DOHH2 (cell line): ENCODE data around the gene FANCD2OS.

Experiments
- H3F3A ChIP-seq: fragments of 200-600 bp; sonication (generic), shearing (Covaris generic); 2 replicates; pipeline ENCODE4 v1.6.0; 2016; ENCODE audit warnings: antibody characterized with exemption, mild to moderate bottlenecking; ENCODE audit not compliant: control insufficient read depth, insufficient read depth
- H3K27ac ChIP-seq: fragments of 200-600 bp; sonication (generic); 2 replicates; pipeline ENCODE4 v1.5.1; 2014; ENCODE audit warnings: low read depth, mild to moderate bottlenecking, low read length, moderate library complexity
- H3K27me3 ChIP-seq: fragments of 200-600 bp; sonication (generic); 2 replicates; pipeline ENCODE4 v1.6.1; 2014; ENCODE audit warnings: mild to moderate bottlenecking, low read length, mixed read lengths; ENCODE audit not compliant: control insufficient read depth
- H3K36me3 ChIP-seq: fragments of 200-600 bp; sonication (generic); 2 replicates; pipeline ENCODE4 v1.6.1; 2014; ENCODE audit warnings: mild to moderate bottlenecking, low read length, moderate library complexity, mixed read lengths; ENCODE audit not compliant: control insufficient read depth
- H3K4me1 ChIP-seq: fragments of 200-600 bp; sonication (generic); 2 replicates; pipeline ENCODE4 v1.6.1; 2014; ENCODE audit warnings: mild to moderate bottlenecking, low read length, mixed read lengths; ENCODE audit not compliant: control insufficient read depth
- H3K4me2 ChIP-seq: fragments of 200-600 bp; sonication (generic); 2 replicates; pipeline ENCODE4 v1.6.0; 2014; ENCODE audit warnings: mild to moderate bottlenecking, low read length, moderate library complexity
- H3K4me3 ChIP-seq: fragments of 200-600 bp; sonication (generic); 2 replicates; pipeline ENCODE4 v1.5.1; 2014; ENCODE audit warnings: mild to moderate bottlenecking, low read length, mixed read lengths
- H3K79me2 ChIP-seq: fragments of 200-600 bp; sonication (generic); 2 replicates; pipeline ENCODE4 v1.6.1; 2014; ENCODE audit warnings: mild to moderate bottlenecking, low read length, mixed read lengths; ENCODE audit not compliant: control insufficient read depth
- H3K9me2 ChIP-seq: fragments of 200-600 bp; sonication (generic); replicated peaks from 2 replicates; pipeline ENCODE4 v1.6.1; 2014; ENCODE audit warnings: mild to moderate bottlenecking, low read length, mixed read lengths; ENCODE audit not compliant: control insufficient read depth
- H3K9me3 ChIP-seq: fragments of 200-600 bp; sonication (generic); 2 replicates; pipeline ENCODE4 v1.6.1; 2014; ENCODE audit warnings: antibody characterized with exemption, low read length, mixed read lengths; ENCODE audit not compliant: control insufficient read depth, insufficient read depth
- H4K20me1 ChIP-seq: fragments of 200-600 bp; sonication (generic); 2 replicates; pipeline ENCODE4 v1.6.0; 2014; ENCODE audit warnings: low read depth, mild to moderate bottlenecking, antibody characterized with exemption, low read length, moderate library complexity; ENCODE audit not compliant: control insufficient read depth, insufficient read depth
- CTCF ChIP-seq: fragments of 200-600 bp; sonication (generic); IDR thresholded peaks from one replicate; pipeline ENCODE4 v1.5.1; 2014; ENCODE audit warnings: antibody characterized with exemption, mild to moderate bottlenecking, low read depth, low read length; ENCODE audit not compliant: poor library complexity, severe bottlenecking
- EZH2phosphoT487 ChIP-seq: fragments of 200-600 bp; sonication (generic); IDR thresholded peaks from 2 replicates; pipeline ENCODE4 v1.6.1; 2017; ENCODE audit warnings: borderline replicate concordance, mild to moderate bottlenecking, antibody characterized with exemption, low read length, moderate library complexity, mixed read lengths

Gene FANCD2OS

GRCh38 chr3:10149226-10149625, 41.2 kb upstream of the FANCD2OS start:
- no peaks in the 10 kb centered on the region for H3K9me3 ChIP-seq
- no peak overlapping the region for H3K4me3 ChIP-seq
- no peak overlapping the region for H3K27ac ChIP-seq
- no peak overlapping the region for H3K4me2 ChIP-seq
- H4K20me1 ChIP-seq, result peaks cover 13% of the 10 kb centered on the region
- peaks cover 80% of the 10 kb centered on the region for H3K36me3 ChIP-seq
- peaks cover 62% of the 10 kb centered on the region for H3K79me2 ChIP-seq
- TF ChIP-seq EZH2phosphoT487, result no peak
- no peak for TF ChIP-seq CTCF
- H3K27me3 ChIP-seq, result no peaks in the 10 kb centered on the region
- H3F3A ChIP-seq, result peaks cover 12% of the 10 kb centered on the region
- no peaks in the 10 kb centered on the region for H3K9me2 ChIP-seq
- H3K4me1 ChIP-seq, result peaks cover 23% of the 10 kb centered on the region

DNA sequence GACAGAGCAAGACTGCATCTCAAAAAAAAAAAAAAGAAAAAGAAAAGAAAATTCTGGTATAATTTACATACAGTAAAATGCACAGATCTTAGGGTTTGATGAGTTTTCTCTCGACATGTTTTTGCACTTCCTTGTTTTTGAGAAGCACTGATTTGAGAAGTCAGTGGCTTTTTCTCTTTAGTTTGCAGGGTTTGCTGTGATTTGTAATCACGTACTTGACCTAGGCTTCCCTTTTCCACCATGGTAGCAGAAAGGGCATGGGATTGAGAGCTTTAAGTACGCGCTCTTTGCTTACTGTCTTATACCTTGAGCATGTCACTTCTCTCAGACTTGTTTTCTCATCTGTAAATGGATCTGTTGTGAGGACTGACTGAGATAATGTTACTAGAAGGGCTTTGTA, 37.6 kb upstream of the FANCD2OS start:
- peaks cover 75% of the 10 kb centered on the region for H3K36me3 ChIP-seq
- H3K9me3 ChIP-seq, result no peaks in the 10 kb centered on the region
- H3K4me2 ChIP-seq, result peak overlapping the region; percentile 100
- H4K20me1 ChIP-seq, result peaks cover 29% of the 10 kb centered on the region
- peaks cover 45% of the 10 kb centered on the region for H3K4me1 ChIP-seq
- no peaks in the 10 kb centered on the region; the same call in 1 of the 2 replicates for H3K27me3 ChIP-seq
- H3F3A ChIP-seq, result peaks cover 7% of the 10 kb centered on the region
- H3K4me3 ChIP-seq, result peak overlapping the region; percentile 47
- H3K9me2 ChIP-seq, result no peaks in the 10 kb centered on the region
- H3K79me2 ChIP-seq, result peaks cover 91% of the 10 kb centered on the region
- H3K27ac ChIP-seq, result peak overlapping the region; percentile 11; the same call in 1 of the 2 replicates
- TF ChIP-seq EZH2phosphoT487 (no peak), CTCF (no peak)

DNA sequence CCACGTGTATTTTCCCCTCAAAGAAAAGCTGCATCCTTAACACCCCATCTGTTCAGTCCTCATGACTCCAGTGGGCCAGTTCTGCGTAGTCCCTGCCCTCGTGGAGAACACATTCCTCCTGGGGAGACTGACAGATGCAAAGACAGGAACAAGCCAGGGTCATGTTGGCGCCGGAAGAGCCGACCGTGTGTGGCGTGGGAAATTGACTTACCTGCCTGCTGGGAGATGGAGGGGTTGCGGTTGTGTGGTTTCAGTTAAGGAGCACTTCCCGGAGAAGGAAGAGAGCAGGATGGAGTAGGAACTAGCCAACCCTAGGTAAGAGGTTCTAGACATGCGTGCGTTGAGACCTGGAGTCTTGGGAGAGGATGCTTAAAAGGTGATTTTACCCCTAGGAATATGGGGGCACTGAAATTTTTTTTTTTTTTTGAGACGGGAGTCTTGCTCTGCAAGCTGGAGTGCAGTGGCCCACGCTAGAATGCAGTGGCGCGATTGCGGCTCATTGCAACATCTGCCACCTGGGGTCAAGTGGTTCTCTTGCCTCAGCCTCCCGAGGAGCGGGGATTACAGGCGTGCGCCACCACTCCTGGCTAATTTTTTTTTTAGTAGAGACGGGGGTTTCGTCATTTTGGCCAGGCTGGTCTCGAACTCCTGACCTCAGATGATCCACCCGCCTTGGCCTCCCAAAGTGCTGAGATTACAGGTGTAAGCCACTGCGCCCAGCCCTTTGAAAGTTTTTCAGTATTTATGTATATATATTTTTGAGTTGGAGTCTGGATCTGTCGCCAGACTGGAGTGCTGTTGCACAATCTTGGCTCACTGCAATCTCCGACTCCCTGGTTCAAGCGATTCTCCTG, 34.9 kb upstream of the FANCD2OS start:
- peaks cover 45% of the 10 kb centered on the region for H3K4me1 ChIP-seq
- H4K20me1 ChIP-seq, result peaks cover 22% of the 10 kb centered on the region; the same call in 1 of the 2 replicates
- no peaks in the 10 kb centered on the region for H3K9me2 ChIP-seq
- TF ChIP-seq CTCF (no peak), EZH2phosphoT487 (no peak)
- peak overlapping the region; percentile 100 for H3K4me2 ChIP-seq
- peak overlapping the region; percentile 71 for H3K27ac ChIP-seq
- H3K4me3 ChIP-seq, result peak overlapping the region; percentile 100
- H3F3A ChIP-seq, result no peaks in the 10 kb centered on the region; the same call in 1 of the 2 replicates
- peaks cover 52% of the 10 kb centered on the region for H3K36me3 ChIP-seq
- H3K27me3 ChIP-seq, result no peaks in the 10 kb centered on the region; the same call in 1 of the 2 replicates
- H3K79me2 ChIP-seq, result peaks cover 67% of the 10 kb centered on the region
- H3K9me3 ChIP-seq, result no peaks in the 10 kb centered on the region
